Hindlimb muscle (tissue), 1 donor: ENCODE data around the gene SEMA6A. TPM values are rescaled to one million over a fixed set of nuclear protein-coding genes. Genes with fewer than 3 reads are reported as not detected.
A peak's percentile ranks its signal among the peaks of the same experiment; 100 is the strongest.

Experiments used
- DNase-seq: peaks from one replicate; pipeline ENCODE4 v3.0.0-alpha.2; 2013
- polyA plus RNA-seq: library from polyadenylated mRNA; unstranded; fragments of 120-200 nt; gene quantifications from one replicate; pipeline ENCODE4 v1.2.1, GENCODE V29; 2013; ENCODE audit not compliant: insufficient read length

Gene SEMA6A
- polyA plus RNA-seq, 1 donor, result 64.4 TPM

GRCh38 chr5:116459301-116459700, 115.3 kb downstream of the SEMA6A start:
- no peak for DNase-seq

- DNase-seq, result no peak
Observed at GRCh38 chr5:116457062-116457461, 117.6 kb downstream of the SEMA6A start.

GRCh38 chr5:116456036-116456435, 118.6 kb downstream of the SEMA6A start:
- no peak for DNase-seq

- DNase-seq, result no peak
Observed at GRCh38 chr5:116455061-116455460, 119.6 kb downstream of the SEMA6A start.

- DNase-seq, result peak; percentile 71
Observed at GRCh38 chr5:116454417-116454927, 120.2 kb downstream of the SEMA6A start.

GRCh38 chr5:116453988-116454411, 120.6 kb downstream of the SEMA6A start:
- DNase-seq, result peak; percentile 15

- DNase-seq, result no peak
Observed at GRCh38 chr5:116452774-116453368, 121.8 kb downstream of the SEMA6A start.

- DNase-seq, result no peak
Observed at GRCh38 chr5:116451905-116452450, 122.6 kb downstream of the SEMA6A start.

- no peak for DNase-seq
Observed at GRCh38 chr5:116451066-116451465, 123.6 kb downstream of the SEMA6A start.

GRCh38 chr5:116449458-116449857, 125.2 kb downstream of the SEMA6A start:
- DNase-seq, result no peak

- DNase-seq, result no peak
Observed at GRCh38 chr5:116448870-116449427, 125.7 kb downstream of the SEMA6A start.

GRCh38 chr5:116448450-116448849, 126.2 kb downstream of the SEMA6A start:
- no peak for DNase-seq

GRCh38 chr5:116446356-116447005, 128.1 kb downstream of the SEMA6A start:
- DNase-seq, result no peak

GRCh38 chr5:116445311-116445710, 129.3 kb downstream of the SEMA6A start:
- DNase-seq, result no peak

GRCh38 chr5:116444373-116445295, 130.0 kb downstream of the SEMA6A start:
- DNase-seq, result no peak

GRCh38 chr5:116442931-116443551, 131.6 kb downstream of the SEMA6A start:
- DNase-seq, result no peak

GRCh38 chr5:116442095-116442534, 132.5 kb downstream of the SEMA6A start:
- DNase-seq, result no peak

- no peak for DNase-seq
Observed at GRCh38 chr5:116441223-116441622, 133.4 kb downstream of the SEMA6A start.

- peak; percentile 32 for DNase-seq
Observed at GRCh38 chr5:116440457-116441001, 134.1 kb downstream of the SEMA6A start.

GRCh38 chr5:116439905-116440304, 134.7 kb downstream of the SEMA6A start:
- DNase-seq, result no peak

- no peak for DNase-seq
Observed at GRCh38 chr5:116438979-116439554, 135.6 kb downstream of the SEMA6A start.
